Activated T-cell treated with anti-CD3 and anti-CD28 coated beads, Interleukin-2, amount 50 U/mL, for 48 hours (primary cell): ENCODE data around the gene EPB41L4A.
A peak's percentile ranks its signal among the peaks of the same experiment; 100 is the strongest.
"Not testable (repeated sequence)": the region's sequence is repeated elsewhere in the genome, so short reads cannot be mapped to it uniquely, and the experiment has no call there.

Source experiments
- DNase-seq, 2 experiments: peaks; one replicate each; pipeline ENCODE4 v3.0.0-alpha.2; 2020

The EPB41L4A gene, protein sequence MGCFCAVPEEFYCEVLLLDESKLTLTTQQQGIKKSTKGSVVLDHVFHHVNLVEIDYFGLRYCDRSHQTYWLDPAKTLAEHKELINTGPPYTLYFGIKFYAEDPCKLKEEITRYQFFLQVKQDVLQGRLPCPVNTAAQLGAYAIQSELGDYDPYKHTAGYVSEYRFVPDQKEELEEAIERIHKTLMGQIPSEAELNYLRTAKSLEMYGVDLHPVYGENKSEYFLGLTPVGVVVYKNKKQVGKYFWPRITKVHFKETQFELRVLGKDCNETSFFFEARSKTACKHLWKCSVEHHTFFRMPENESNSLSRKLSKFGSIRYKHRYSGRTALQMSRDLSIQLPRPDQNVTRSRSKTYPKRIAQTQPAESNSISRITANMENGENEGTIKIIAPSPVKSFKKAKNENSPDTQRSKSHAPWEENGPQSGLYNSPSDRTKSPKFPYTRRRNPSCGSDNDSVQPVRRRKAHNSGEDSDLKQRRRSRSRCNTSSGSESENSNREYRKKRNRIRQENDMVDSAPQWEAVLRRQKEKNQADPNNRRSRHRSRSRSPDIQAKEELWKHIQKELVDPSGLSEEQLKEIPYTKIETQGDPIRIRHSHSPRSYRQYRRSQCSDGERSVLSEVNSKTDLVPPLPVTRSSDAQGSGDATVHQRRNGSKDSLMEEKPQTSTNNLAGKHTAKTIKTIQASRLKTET

DNA sequence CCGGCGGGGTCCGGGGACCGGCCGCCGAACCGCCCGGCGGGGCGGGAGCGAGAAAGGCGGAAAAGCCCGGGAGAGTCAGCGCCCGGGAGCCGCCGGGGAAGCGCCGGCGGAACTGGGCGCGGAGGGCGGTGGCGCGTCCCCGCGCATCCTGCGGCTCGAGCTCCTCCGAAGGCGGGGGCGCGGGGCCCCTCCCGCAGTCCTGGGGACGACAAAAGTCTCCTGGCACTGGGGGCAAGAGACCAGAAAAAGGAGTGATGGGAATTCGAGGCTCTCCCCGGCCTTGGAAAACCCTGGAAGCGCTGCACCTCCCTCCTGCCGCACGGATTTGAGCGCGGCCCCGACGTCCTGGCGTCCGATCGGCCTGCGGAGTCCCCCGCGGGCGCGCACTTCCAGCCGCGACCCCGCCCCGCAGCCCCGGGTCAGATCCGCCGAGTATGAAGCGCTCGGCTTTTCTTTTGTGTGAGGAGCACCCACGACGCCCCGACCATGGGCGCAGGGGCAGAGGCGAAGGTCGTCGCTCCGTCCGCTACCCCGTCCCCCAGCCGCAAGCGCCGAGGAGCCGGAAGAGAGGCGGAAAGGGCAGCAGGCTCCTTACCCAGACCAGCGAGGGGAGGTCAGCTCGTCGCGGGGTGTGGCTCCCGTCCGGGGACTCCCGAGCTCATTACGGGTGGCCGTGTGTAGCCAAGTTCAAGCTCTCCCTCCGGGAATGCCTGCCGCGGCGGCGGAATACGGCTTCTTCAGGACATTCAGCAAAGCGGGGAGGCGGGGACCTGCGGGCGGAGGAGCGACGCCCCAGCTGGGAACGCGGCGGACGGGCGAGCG lies at the start of gene EPB41L4A:
Gene EPB41L4A (minus strand): TSS at position 114 of the 822 bp plus-strand sequence. CDS start 238 bp downstream, outside the sequence.
- DNase-seq, result peak; percentile 31 to 35

DNA sequence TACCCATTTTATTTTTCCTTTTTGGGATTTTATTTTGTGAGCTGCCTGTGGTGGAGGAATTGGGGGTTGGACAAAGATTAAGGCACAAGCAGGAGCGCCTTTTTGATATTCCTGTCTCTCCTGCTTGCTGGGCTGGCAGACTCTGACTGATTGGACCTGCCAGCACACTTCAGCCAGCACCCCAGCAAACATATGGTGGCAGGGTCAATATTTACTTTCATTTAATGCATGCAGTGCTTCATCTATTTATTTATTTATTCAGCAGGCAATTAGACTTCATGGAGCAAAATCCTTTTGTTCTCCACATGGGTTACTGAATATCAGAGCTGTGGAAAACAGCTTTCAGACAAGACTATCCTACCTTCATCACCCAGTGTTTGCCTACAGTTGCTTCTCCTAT lies 48.4 kb upstream of the EPB41L4A start:
- no peak for DNase-seq

DNA sequence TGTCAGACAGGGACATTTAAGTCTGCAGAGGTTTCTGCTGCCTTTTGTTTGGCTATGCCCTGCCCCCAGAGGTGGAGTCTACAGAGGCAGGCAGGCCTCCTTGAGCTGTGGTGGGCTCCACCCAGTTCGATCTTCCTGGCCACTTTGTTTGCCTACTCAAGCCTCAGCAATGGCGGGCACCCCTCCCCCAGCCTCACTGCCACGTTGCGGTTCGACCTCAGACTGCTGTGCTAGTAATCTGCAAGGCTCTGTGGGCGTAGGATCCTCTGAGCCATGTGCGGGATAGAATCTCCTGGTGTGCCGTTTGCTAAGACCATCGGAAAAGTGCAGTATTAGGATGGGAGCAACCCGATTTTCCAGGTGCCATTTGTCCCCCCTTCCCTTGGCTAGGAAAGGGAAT lies 47.2 kb upstream of the EPB41L4A start:
- DNase-seq, result not testable (repeated sequence)

DNA sequence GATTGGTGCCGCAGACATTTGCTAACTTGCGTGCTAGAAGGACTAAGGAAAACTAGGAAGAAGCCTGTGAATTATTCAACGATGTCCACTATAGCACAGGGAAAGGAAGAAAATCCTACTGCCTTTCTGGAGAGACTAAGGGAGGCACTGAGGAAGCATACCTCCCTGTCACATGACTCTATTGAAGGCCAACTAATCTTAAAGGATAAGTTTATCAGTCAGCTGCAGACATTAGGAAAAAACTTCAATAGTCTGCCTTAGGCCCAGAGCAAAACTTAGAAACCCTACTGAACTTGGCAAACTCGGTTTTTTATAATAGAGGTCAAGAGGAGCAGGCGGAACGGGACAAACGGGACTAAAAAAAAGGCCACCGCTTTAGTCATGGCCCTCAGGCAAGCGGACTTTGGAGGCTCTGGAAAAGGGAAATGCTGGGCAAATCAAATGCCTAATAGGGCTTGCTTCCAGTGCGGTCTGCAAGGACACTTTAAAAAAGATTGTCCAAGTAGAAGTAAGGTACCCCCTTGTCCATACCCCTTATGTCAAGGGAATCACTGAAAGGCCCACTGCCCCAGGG lies 28.2 kb upstream of the EPB41L4A start:
- DNase-seq, result not testable (repeated sequence)

DNA sequence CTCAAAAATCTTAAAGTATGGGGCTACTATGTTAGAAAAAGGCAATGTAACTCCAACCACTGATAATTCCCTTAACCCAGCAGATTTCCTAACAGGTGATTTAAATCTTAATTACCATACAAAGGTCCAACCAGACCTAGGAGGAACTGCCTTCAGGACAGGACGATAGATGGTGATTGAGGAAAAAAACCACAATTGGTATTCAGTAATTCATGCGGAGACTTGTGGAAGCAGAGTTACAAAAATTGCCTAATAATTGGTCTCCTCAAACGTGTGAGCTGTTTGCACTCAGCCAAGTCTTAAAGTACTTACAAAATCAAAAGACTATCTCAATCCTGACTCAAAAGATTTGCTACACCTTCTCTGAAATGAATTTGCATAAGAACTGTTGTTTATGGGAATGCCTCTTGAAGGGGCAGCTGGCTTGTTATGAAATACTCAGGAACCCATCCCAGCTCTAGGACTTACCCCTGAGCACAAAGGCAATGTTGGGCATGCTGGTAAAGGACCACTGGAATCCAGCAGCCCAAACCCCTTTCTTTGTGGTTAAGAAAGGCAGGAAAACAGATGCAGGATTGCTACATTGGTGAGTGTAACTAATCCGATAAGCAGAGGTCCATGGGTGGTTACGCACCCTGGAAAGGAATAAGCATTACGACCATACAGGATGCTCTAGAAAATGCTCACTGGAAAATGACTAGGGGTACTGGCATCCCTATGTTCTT lies 26.7 kb upstream of the EPB41L4A start:
- no peak for DNase-seq

DNA sequence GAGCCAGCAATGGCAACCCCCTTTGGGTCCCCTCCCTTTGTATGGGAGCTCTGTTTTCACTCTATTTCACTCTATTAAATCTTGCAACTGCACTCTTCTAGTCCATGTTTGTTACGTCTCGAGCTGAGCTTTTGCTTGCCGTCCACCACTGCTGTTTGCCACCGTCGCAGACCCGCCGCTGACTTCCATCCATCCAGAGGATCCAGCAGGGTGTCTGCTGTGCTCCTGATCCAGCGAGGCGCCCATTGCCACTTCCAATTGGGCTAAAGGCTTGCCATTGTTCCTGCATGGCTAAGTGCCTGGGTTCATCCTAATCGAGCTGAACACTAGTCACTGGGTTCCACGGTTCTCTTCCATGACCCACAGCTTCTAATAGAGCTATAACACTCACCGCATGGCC lies 24.9 kb upstream of the EPB41L4A start:
- DNase-seq, result not testable (repeated sequence)

DNA sequence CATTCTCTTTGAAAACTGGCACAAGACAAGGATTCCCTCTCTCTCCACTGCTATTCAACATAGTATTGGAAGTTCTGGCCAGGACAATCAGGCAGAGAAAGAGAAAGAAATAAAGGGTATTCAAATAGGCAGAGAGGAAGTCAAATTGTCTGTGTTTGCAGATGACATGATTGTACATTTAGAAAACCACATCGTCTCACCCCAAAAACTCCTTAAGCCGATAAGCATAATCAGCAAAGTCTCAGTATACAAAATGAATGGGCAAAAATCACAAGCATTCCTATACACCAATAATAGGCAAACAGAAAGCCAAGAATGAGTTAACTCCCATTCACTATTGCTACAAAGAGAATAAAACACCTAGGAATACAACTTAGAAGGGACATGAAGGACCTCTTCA lies 21.0 kb upstream of the EPB41L4A start:
- DNase-seq, result no peak

DNA sequence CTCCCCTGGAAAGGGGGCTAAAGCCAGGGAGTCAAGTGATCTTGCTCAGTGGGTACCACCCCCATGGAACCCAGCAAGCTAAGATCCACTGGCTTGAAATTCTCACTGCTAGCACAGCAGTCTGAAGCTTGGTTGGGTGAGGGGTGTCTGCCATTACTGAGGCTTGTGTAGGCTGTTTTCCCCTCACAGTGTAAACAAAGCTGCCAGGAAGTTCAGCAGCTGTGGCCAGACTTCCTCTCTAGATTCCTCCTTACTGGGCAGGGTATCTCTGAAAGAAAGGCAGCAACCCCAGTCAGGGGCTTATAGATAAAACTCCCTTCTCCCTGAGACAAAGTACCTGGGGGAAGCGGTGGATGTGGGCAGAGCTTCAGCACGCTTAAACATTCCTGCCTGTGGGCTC lies 17.1 kb upstream of the EPB41L4A start:
- DNase-seq, result no peak

DNA sequence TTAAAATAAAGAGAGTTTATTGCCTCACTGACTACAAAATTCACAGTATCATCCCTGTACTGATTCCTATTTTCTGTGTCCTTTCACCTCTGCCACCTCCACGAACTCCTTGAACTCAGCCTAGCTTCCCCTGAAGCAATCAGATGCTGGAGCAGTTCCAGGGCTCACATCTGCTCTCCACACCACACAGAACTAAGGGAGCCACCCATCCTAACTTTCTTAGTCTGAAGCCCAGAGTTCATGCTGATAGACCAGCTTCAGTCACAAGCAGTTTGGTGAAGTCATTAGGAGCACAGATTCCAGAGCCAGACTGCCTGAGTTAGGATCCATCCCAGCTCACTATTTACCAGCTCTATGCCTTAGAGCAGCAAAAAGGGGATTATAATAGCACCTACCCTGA lies 15.6 kb upstream of the EPB41L4A start:
- DNase-seq, result no peak

DNA sequence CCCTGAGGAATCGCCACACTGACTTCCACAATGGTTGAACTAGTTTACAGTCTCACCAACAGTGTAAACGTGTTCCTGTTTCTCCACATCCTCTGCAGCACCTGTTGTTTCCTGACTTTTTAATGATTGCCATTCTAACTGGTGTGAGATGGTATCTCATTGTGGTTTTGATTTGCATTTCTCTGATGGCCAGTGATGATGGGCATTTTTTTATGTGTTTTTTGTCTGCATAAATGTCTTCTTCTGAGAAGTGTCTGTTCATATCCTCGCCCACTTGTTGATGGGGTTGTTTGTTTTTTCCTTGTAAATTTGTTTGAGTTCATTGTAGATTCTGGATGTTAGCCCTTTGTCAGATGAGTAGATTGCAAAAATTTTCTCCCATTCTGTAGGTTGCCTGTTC lies 7.1 kb upstream of the EPB41L4A start:
- DNase-seq, result not testable (repeated sequence)

DNA sequence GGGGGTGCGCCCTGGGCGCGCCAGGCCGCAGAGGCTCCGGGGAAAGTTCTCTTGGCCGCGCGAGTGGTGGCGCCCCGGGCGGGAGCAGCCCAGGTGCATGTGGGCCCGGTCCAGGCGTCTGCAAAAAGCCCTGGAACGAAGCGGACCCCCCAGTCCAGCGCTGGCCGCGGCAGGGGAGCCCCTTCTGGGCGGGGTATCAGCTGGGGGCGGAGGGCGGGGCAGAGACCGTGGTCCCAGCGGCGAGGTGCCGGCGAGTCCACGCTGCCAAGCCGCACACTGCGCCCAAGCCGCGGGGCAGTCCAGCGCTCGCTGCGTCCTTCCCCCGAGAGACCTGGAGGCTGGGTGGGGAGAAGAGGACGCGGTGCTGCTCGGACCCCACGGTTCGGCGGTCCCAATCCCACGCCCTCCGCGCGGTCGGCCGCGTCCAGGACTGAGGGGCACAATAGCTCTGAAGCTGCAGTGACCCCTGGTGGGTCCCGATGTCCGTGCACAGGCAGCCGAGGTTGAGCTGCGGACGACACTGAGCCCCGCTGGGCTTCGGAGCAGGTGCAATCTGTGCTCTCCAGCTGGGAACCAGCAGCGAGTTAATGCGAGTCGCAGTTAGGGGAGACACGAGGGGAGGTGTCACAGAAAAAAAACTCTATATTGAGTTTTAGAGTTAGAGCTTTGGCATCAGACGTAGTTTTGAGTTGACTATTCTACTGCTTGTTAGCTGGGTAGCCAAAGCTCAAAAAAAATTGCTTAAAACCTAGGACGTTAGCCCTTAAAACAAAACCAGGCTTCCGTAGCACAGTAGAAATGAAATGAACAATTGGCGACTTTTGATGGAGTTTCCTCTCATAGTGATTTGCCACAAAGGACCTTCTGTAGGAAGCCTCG lies 1.1 kb upstream of the EPB41L4A start:
- peak; percentile 64 to 69 for DNase-seq

DNA sequence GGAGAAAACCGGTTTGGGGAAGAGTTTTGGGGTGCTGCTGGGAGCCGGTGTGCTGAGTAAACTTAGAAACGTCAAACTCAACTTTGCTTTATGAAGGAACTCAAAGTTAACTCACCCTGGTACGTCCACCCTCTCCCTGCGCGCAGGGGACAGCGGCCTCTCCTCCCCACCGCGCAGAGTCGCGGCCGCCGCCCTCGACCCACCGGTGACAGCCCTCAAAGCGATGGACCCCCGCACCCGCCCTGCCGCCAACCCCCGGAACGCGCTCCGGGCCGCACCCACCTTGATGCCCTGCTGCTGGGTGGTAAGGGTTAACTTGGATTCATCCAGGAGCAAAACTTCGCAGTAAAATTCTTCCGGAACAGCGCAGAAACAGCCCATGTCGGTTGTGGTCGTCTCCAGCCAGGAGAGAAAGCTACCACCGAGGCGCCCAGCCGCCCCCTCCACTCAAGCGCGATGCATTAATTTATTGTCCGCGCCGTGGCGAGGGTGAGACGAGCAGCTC lies 366 bp downstream of the EPB41L4A start:
- DNase-seq, result peak; percentile 18 to 28

DNA sequence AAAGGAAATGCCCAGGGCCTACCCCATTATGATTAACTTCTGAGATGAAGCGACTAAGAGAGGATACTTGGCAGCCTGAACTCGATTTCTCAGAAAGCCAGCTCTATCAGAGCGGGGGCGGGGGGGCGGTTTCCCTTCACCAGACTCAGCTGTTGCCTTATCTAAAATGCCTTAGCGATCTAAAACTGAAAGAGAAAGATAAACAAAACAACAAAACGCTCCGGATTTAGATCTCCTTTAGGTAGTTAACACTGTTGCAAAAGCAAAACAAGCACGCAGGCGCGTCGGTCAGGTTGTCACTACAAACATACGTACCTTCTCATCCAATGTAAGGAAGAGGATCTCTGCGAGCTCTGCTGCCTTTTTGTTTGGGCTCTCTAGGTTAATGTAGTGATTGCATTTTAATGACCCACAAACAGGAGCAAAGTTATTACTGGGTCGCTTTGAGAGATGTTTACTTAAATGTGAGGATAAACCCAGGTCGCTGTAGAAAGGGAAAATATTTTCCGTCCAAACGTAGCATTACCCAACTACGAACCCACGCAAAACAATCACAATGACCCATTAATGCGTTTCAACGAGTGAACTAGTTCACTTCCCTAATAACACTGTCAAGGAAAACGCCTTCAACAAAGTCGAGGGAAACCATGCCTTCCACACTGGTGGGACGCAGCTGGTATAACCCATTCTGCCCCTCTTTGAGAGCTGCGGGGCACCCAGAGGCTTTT lies 982 bp downstream of the EPB41L4A start:
- DNase-seq, result peak; percentile 59 to 64

DNA sequence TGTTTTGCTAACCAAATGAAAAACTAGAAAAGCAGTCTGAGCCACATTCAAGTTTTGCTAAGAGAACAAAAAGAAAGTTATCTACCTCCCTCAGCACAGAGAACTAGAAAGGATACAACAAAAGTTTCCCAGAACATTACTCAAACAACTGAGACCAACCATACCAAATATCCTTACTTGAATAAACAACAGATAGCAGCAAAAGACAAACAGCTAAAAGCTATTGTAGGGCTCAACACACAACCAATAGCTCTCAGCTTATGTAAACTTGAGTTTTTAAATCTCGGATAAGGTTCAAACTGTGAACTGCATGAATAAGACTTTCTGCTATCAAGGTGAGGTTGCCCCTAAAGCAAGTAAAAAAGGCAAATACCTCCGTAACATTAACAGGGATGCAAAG lies 3.5 kb downstream of the EPB41L4A start:
- no peak for DNase-seq

DNA sequence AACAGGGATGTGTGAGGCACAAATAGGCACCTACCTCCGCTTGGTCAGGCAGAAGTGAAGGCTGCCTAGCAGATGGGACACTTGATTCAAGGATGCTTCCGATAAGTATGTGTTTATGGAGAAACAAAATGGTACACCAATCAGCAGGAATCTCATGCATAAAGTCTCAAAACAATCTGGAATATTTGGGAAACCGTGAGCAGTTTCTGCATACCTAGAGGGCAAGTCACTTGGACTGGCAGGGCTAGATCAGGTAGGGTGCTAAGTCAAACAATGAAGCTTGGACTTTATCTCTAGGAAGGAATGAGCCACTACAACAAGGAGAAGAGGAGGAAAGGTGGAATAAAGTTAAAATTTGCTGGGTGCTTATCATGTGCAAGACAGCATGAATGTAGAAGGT lies 5.5 kb downstream of the EPB41L4A start:
- DNase-seq, result no peak

DNA sequence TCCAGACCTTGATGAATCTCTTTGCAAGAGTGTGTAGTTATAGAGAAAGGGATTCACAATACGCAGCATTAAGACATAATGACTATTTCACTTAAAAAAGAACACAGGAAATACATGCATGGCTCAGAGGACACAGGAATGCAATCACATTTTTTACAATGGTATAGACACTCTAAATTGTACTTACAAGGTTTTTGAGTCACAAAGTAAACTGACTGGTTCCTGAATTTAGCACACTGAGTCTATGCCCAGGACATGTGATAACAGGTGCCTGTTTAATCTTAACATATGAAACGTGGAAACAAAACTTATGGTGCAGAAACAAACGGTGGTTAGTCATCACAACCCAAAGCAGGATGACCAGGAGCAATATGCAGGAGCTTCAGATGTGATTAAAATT lies 6.7 kb downstream of the EPB41L4A start:
- no peak for DNase-seq

DNA sequence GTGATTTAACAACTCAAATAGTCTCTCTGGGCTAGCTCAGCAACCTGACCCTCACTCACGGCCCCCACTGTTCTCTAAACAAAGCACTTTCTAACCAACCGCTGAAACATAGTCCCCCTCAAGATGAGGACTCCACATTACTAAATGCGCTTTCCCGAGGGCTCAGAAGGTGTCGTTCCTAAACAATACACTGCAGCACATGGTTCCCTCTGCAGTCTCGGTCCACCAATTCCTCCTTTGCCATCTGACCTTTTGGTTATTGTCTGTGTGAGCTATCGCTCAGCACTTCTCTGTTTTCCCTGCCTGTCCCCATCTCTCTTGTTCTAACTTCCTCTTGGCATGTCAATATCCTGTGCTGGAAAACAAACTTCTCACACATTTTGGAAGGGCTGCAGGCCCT lies 7.2 kb downstream of the EPB41L4A start:
- DNase-seq, result no peak

DNA sequence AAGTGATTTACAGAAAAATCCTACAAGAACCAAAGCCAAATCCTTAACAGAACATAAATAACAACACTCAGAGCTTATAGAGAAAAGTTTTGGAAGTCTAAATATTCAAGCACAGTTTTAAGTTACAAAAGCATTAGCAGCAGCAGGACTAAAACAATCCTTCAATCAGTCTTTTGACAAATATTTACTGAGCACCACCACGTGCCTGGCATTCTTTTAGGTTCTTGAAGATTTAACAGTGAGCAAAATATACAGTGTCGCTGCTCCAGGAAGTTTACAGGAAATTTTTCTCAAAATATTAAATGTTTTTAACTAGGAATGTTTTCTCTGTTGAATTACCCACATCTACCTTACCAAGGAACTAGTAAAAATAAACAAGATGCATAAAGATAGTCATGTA lies 11.4 kb downstream of the EPB41L4A start:
- no peak for DNase-seq

DNA sequence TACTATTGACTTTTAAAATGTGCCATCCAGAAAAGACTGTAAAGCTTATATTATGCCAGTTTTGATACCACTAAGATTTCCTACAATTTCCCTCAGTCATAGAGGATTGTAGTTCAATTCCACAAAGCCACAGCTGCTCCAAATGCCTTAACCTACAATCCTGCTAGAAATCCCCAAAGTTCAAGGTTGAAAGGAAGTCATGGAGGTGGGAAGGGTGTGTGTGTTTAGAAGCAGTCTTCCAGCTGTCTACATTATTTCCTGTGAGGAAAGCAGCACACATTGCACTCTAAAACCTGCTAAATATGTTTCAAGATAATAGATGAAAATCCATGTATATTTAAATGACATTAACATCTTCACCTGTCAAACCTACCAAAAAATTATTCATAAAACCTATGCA lies 11.8 kb downstream of the EPB41L4A start:
- DNase-seq, result no peak

DNA sequence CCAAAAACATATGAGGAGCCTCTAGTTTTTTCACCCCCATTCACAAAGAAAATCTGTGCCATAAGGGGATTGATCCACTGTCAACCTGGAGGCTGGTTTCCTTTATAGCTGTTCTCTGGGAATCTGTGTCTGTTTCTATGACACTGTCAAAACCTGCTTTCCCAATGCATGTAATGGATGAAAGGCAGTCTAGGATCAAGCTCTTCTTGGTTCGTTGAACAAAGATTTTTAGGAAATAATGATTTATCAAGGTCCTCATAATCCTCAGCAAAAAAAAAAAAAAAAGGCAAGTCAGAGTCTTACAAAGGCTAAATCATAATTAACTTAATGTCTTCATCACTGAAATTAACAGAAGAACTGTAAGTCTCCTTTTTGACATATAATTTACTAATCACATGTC lies 16.0 kb downstream of the EPB41L4A start:
- DNase-seq, result no peak
